ENCODE data around the gene SMIM30.
"Not testable (repeated sequence)": the region's sequence is repeated elsewhere in the genome, so short reads cannot be mapped to it uniquely, and the experiment has no call there.

- TF ChIP-seq CTCF (conservative IDR thresholded peaks at IDR 0.05; ENCODE audit: low read depth, low read length); EZH2 (IDR thresholded peaks at IDR 0.05; ENCODE audit: low read length, unreplicated experiment); EZH2phosphoT487 (IDR thresholded peaks at IDR 0.05; ENCODE audit: borderline replicate concordance, low read length): not testable (repeated sequence)
Measured at GRCh38 chr7:113117374-113117774, 980 bp downstream of the SMIM30 start.

All from PC-3 (cell line).